ENCODE measurements around the gene CUL4A. TPM values are rescaled to one million over a fixed set of nuclear protein-coding genes. Genes with fewer than 3 reads are reported as not detected.

CUL4A gene
- total and polyA plus RNA-seq, 2 donors (not counting 3 experiments of a cell fraction or from before 2014, with no cell fraction given) = 37.9 to 80.0 TPM

DNA sequence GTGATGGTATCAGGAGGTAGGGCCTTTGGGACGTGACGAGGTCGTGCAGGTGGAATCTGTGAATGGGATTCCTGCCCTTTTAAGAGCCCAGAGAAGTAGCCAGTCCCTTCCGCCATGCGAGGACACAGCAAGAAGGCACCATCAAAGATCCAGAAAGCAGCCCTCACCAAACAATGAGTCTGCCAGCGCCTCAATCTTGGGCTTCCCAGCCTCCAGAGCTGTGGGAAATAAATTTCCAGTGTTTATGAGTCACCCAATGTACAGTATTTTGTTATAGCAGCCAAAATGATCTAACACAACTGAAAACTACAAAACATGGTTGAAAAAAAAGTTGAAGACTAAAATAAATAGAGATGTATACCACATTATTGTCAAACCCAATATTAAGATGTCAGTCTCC, 70.7 kb downstream of the CUL4A start:
- Histone ChIP-seq H3K4me3 (replicated peaks in 1 of 3; ENCODE audit: insufficient read depth in 1 of 3, low read depth in 1 of 3, low read length in 3 of 3) (no peak overlapping the region), H2AFZ (ENCODE audit: low read depth, low read length) (no peak overlapping the region), H3K9me3 (replicated peaks; ENCODE audit: control insufficient read depth, insufficient read depth, low read length) (no peaks in the 10 kb centered on the region), H3K9me1 (replicated peaks; ENCODE audit: control insufficient read depth, extremely low read depth, insufficient read depth, low read length) (no peaks in the 10 kb centered on the region), H3K27me3 (ENCODE audit: control insufficient read depth in 2 of 2, insufficient read depth in 2 of 2, low read length in 2 of 2) (no peaks in the 10 kb centered on the region), H3K4me2 (ENCODE audit: insufficient read depth, low read length) (no peak overlapping the region), H3K36me3 (ENCODE audit: control insufficient read depth in 2 of 2, extremely low read depth in 1 of 2, insufficient read depth in 2 of 2, low read length in 2 of 2) (no peaks in the 10 kb centered on the region), H3K9ac (replicated peaks; ENCODE audit: extremely low read depth, insufficient read depth, low read length) (no peak overlapping the region), H4K20me1 (replicated peaks; ENCODE audit: control insufficient read depth, extremely low read depth, insufficient read depth, low read length) (no peaks in the 10 kb centered on the region), H3K79me2 (ENCODE audit: control insufficient read depth, insufficient read depth, low read length) (no peaks in the 10 kb centered on the region), H3K27ac (ENCODE audit: insufficient read depth, low read depth, low read length) (no peak overlapping the region), H3K4me1 (ENCODE audit: control insufficient read depth, extremely low read depth, insufficient read depth, low read length) (no peaks in the 10 kb centered on the region)
- DNase-seq (ENCODE audit: low read depth, low spot score) (no peak), FAIRE-seq (no peak)
- dilution Hi-C loops (cut with MboI; ENCODE audit: extremely low pct_ligation_motif_present, low sequenced_read_pairs) (no loop called here), intact Hi-C loops (cut with micrococcal nuclease) (no loop called here)
- no TSS peak for BruUV-seq (replicated peaks)
- TF ChIP-seq, protein P1, sequence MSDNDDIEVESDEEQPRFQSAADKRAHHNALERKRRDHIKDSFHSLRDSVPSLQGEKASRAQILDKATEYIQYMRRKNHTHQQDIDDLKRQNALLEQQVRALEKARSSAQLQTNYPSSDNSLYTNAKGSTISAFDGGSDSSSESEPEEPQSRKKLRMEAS (IDR thresholded peaks at IDR 0.05; ENCODE audit: insufficient read depth, insufficient read length) = no peak
- no peak for TF ChIP-seq MYC (IDR thresholded peaks at IDR 0.05; ENCODE audit: low read depth, low read length)
- no peak for TF ChIP-seq JUN (IDR thresholded peaks at IDR 0.05; ENCODE audit: borderline replicate concordance, insufficient read depth, insufficient read length, low read depth)
- TF ChIP-seq POLR2A (IDR thresholded peaks at IDR 0.05; ENCODE audit: low read depth, low read length) = no peak
- TF ChIP-seq EZH2 (IDR thresholded peaks at IDR 0.05; ENCODE audit: borderline replicate concordance, low read depth, low read length, severe bottlenecking) = no peak
- TF ChIP-seq POLR2AphosphoS5 (IDR thresholded peaks at IDR 0.05; ENCODE audit: insufficient read depth, low read depth, low read length) = no peak
- TF ChIP-seq, protein P2, sequence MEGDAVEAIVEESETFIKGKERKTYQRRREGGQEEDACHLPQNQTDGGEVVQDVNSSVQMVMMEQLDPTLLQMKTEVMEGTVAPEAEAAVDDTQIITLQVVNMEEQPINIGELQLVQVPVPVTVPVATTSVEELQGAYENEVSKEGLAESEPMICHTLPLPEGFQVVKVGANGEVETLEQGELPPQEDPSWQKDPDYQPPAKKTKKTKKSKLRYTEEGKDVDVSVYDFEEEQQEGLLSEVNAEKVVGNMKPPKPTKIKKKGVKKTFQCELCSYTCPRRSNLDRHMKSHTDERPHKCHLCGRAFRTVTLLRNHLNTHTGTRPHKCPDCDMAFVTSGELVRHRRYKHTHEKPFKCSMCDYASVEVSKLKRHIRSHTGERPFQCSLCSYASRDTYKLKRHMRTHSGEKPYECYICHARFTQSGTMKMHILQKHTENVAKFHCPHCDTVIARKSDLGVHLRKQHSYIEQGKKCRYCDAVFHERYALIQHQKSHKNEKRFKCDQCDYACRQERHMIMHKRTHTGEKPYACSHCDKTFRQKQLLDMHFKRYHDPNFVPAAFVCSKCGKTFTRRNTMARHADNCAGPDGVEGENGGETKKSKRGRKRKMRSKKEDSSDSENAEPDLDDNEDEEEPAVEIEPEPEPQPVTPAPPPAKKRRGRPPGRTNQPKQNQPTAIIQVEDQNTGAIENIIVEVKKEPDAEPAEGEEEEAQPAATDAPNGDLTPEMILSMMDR (IDR thresholded peaks at IDR 0.05; ENCODE audit: extremely low read depth in 1 of 2, insufficient read depth in 1 of 2, low read depth in 1 of 2, low read length in 2 of 2) = no peak
- no peak for TF ChIP-seq GATA2 (IDR thresholded peaks at IDR 0.05; ENCODE audit: insufficient read depth, insufficient read length, low read depth, low read length)
- no peak for TF ChIP-seq FOS (IDR thresholded peaks at IDR 0.05; ENCODE audit: borderline replicate concordance, insufficient read depth, low read length)
- ChIA-PET POLR2A (no interaction called here), CTCF (no interaction called here)

Data from endothelial cell of umbilical vein (primary cell).